ENCODE data around the gene ZNF724.

Gene ZNF724

GRCh38 chr19:23190341-23190740 lies 59.9 kb downstream of the ZNF724 start:
- Histone ChIP-seq H3F3A (ENCODE audit: insufficient read depth) (no peaks in the 10 kb centered on the region), H2AFZ (ENCODE audit: low read depth, low read length, severe bottlenecking) (no peak overlapping the region), H4K20me1 (ENCODE audit: low read depth, low read length) (no peaks in the 10 kb centered on the region), H3K27me3 (ENCODE audit: low read length) (no peaks in the 10 kb centered on the region), H3K9me3 (ENCODE audit: insufficient read depth, low read length) (no peaks in the 10 kb centered on the region), H3K79me2 (ENCODE audit: insufficient read depth, low read length) (no peaks in the 10 kb centered on the region), H3K27ac (ENCODE audit: low read depth, low read length) (no peak overlapping the region), H3K4me3 (ENCODE audit: insufficient read depth, low read length, poor library complexity, severe bottlenecking) (no peak overlapping the region), H3K9ac (ENCODE audit: low read length) (no peak overlapping the region), H3K9me2 (replicated peaks; ENCODE audit: insufficient read depth, low read length) (no peaks in the 10 kb centered on the region), H3K4me2 (ENCODE audit: low read depth, low read length, poor library complexity, severe bottlenecking) (no peak overlapping the region), H3K36me3 (ENCODE audit: low read length) (no peaks in the 10 kb centered on the region)
- TF ChIP-seq CTCF (IDR thresholded peaks at IDR 0.05; ENCODE audit: insufficient read depth, low read length, poor library complexity, severe bottlenecking) = no peak
- TF ChIP-seq EZH2phosphoT487 (conservative IDR thresholded peaks at IDR 0.05; ENCODE audit: low read length) = no peak

GRCh38 chr19:23183251-23183650 lies 66.9 kb downstream of the ZNF724 start:
- Histone ChIP-seq H3K36me3 (ENCODE audit: low read length) (no peaks in the 10 kb centered on the region), H4K20me1 (ENCODE audit: low read depth, low read length) (no peaks in the 10 kb centered on the region), H3F3A (ENCODE audit: insufficient read depth) (no peaks in the 10 kb centered on the region), H2AFZ (ENCODE audit: low read depth, low read length, severe bottlenecking) (no peak overlapping the region), H3K9me2 (replicated peaks; ENCODE audit: insufficient read depth, low read length) (no peaks in the 10 kb centered on the region), H3K4me2 (ENCODE audit: low read depth, low read length, poor library complexity, severe bottlenecking) (no peak overlapping the region), H3K27me3 (ENCODE audit: low read length) (no peaks in the 10 kb centered on the region), H3K9me3 (ENCODE audit: insufficient read depth, low read length) (0 out of 2 replicates have a peak, but pooled peaks cover 4% of the 10 kb centered on the region), H3K4me3 (ENCODE audit: insufficient read depth, low read length, poor library complexity, severe bottlenecking) (no peak overlapping the region), H3K79me2 (ENCODE audit: insufficient read depth, low read length) (no peaks in the 10 kb centered on the region), H3K27ac (ENCODE audit: low read depth, low read length) (no peak overlapping the region), H3K9ac (ENCODE audit: low read length) (no peak overlapping the region)
- TF ChIP-seq EZH2phosphoT487 (conservative IDR thresholded peaks at IDR 0.05; ENCODE audit: low read length) = no peak
- TF ChIP-seq CTCF (IDR thresholded peaks at IDR 0.05; ENCODE audit: insufficient read depth, low read length, poor library complexity, severe bottlenecking) = no peak
